GM12875 (cell line): ENCODE results near the gene HOXC5.

Experiments
- H3K4me3 ChIP-seq: one replicate; pipeline ENCODE4 v1.5.1; 2011; ENCODE audit warnings: low read depth, low read length, control low read depth
- CTCF ChIP-seq: IDR thresholded peaks from 2 replicates; pipeline ENCODE4 v1.5.1; 2011; ENCODE audit warnings: low read depth, mild to moderate bottlenecking, control low read depth, inconsistent platforms, low read length, moderate library complexity, borderline replicate concordance; ENCODE audit not compliant: insufficient read depth

HOXC5 gene

DNA sequence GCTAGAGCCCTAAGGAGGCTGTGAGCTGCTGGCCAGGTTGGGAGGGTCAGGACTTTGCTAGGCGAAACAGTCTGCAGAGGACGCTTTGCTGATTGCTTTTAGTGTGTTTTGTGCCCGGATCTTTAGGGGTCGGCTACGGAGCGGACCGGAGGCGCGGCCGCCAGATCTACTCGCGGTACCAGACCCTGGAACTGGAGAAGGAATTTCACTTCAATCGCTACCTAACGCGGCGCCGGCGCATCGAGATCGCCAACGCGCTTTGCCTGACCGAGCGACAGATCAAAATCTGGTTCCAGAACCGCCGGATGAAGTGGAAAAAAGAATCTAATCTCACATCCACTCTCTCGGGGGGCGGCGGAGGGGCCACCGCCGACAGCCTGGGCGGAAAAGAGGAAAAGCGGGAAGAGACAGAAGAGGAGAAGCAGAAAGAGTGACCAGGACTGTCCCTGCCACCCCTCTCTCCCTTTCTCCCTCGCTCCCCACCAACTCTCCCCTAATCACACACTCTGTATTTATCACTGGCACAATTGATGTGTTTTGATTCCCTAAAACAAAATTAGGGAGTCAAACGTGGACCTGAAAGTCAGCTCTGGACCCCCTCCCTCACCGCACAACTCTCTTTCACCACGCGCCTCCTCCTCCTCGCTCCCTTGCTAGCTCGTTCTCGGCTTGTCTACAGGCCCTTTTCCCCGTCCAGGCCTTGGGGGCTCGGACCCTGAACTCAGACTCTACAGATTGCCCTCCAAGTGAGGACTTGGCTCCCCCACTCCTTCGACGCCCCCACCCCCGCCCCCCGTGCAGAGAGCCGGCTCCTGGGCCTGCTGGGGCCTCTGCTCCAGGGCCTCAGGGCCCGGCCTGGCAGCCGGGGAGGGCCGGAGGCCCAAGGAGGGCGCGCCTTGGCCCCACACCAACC lies 3.1 kb upstream of the HOXC5 start:
- H3K4me3 ChIP-seq: no peak overlapping the region
- no peak for TF ChIP-seq CTCF

DNA sequence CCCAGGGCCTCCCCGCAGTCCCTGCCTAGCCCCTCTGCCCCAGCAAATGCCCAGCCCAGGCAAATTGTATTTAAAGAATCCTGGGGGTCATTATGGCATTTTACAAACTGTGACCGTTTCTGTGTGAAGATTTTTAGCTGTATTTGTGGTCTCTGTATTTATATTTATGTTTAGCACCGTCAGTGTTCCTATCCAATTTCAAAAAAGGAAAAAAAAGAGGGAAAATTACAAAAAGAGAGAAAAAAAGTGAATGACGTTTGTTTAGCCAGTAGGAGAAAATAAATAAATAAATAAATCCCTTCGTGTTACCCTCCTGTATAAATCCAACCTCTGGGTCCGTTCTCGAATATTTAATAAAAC lies 2.4 kb upstream of the HOXC5 start:
- no peak for TF ChIP-seq CTCF
- no peak overlapping the region for H3K4me3 ChIP-seq

DNA sequence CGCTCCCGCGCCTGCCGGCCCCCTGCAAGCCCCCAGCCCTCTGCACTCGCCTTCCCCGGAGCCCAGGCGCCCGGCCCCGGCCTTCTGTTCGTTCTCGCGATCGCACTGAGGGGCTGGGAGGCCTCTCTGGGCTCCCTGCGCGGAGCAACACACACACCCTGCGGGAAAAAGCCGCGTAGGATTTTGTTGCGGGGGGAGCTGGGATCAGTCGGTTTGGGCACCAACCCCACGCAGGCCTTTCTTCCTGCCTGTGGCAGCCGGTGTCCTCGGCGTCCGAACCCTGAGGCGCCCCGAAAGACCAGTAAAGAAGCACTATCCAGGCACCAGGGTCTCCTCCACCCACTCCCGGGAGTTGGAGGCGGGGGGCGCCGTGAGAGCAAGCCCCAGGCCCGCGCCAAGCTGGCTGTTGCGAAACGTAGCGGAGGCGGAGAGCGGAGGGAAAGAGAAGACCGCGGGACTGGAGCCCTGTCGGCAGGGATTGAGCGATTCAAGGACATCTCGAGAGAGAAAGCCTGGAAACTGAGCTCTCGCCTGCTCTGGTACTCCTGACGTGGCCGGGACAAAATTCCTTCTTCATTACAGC lies 1.9 kb upstream of the HOXC5 start:
- no peak for TF ChIP-seq CTCF
- H3K4me3 ChIP-seq: no peak overlapping the region

DNA sequence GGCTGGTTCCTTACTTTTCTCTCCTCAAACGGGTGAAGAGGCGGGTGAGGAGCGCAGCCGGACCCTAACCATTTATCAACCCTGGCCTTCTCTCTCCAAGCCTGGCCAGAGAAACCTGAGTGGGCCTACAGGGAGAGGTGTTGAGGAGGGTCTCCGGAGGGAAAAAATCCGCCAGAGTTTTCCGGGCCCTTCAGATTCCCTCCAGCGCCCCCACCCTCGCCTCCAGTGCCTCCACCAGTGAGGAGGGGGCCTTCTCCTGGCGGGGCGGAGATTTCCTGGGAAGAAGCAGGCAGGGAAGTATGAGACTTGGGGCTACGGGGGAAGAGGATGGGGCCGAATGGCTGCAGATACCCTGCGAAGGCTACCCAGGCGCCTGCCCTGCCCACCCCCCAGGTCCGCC lies 1.4 kb upstream of the HOXC5 start:
- TF ChIP-seq CTCF: no peak
- H3K4me3 ChIP-seq: no peak overlapping the region

GRCh38 chr12:54032086-54032619 lies 697 bp upstream of the HOXC5 start:
- no peak for TF ChIP-seq CTCF
- no peak overlapping the region for H3K4me3 ChIP-seq

DNA sequence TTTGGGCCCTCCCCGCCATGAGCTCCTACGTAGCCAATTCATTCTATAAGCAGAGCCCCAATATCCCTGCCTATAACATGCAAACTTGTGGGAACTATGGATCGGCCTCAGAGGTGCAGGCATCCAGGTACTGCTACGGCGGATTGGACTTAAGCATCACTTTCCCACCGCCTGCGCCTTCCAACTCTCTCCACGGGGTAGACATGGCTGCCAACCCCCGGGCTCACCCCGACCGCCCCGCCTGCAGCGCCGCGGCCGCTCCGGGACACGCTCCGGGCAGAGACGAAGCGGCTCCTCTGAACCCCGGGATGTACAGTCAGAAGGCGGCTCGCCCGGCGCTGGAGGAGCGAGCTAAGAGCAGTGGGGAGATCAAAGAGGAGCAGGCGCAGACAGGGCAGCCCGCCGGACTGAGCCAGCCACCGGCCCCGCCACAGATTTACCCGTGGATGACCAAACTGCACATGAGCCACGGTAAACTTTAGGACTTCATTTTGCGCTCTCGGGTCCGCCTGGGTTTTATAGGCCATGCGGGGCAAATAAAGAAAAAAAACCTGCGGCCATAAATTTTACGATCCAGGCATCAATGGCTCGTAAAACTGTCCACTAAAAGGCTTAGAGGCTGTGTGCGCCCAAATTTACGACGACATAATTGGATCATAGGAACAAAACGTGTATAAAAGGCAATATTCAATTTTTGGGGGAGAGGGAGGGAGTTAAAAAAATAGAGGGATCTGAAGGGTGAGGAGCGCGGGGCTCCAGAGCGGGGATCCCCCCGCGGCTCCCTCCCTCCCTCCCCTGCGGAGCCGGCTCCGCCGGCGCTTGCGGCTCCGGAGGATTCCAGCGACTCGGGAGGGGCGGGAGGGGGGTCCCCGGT lies 493 bp downstream of the HOXC5 start:
- TF ChIP-seq CTCF: no peak
- H3K4me3 ChIP-seq: no peak overlapping the region
